Astrocyte of the hippocampus (primary cell): Measurements from ENCODE around the gene QDPR.
A peak's percentile ranks its signal among the peaks of the same experiment; 100 is the strongest.

ENCODE experiments used
- DNase-seq: peaks from one replicate; pipeline ENCODE4 v3.0.0; 2011; ENCODE audit warnings: low read depth, low spot score

QDPR gene

DNA sequence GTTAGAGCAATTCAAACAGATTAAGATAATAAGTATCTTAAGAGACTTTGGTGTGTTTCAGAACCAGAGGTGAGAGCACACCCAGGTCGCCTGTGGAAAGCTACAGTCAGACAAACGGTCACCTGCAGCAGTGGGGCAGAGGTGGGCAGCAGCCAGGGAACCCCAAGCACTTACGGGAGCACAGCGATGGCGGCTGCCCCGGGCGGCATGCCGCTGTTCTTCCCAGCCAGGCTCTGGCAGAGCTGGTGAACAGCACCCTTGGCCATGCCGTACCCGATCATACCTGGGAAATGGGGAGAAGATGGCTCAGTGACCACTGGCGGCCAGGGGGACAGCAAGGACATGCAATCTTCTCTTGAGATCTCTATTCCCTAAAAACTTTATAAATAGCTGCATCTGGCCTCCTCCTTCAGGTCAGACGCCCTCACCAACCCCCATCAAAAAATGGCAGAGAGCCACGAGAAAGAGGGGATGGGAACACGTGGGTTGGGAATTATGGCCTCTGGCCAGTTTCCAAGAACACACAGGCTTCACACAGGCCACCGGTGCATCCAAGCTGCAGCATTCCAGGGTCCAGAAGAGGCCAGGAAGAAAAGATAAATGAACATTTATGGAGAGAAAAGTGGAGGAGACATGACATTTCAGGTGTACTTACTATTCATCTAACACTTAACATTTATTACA, 19.7 kb downstream of the QDPR start:
- DNase-seq, result peak; percentile 33

DNA sequence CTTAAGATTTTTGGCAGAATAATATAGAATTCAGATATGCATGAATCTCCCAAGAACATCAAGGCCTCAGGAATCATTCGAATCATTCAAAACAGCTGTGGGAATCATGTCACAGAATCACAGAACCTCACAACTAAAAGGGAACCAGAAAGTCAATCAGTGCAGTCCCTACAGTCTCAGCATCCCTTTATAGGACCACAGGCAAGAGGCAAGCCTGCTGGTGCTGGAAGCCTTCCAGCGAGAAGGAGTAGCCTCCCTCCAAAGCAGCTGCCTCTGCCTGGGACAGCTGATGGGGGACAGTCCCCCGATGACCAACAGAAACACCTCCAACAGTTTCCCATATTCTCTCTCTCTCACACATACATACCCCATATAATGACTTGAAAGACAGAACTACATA, 20.7 kb downstream of the QDPR start:
- DNase-seq, result no peak

DNA sequence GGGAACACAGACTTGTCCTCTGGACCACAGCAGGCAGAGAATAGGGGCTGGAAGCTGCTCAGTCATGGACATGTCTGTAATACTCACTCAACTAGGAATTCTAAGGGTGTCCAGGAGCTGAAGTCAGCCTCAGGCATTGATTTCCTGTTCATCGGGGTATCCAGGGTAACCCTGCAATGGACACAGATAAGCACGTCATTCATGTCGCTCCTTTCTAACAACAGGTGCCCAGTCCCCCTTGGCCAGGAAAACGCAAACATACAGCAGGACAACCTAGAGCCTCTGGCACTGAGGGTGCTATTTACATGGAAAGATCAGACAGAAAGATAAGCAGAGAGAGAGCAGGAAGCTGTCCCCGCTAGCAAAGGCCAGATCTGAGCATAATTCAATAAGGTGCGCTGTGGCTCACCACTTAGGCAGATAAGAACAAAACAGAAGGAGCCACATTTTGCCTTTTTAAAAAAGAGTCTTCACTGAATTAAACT, 21.3 kb downstream of the QDPR start:
- DNase-seq, result no peak

DNA sequence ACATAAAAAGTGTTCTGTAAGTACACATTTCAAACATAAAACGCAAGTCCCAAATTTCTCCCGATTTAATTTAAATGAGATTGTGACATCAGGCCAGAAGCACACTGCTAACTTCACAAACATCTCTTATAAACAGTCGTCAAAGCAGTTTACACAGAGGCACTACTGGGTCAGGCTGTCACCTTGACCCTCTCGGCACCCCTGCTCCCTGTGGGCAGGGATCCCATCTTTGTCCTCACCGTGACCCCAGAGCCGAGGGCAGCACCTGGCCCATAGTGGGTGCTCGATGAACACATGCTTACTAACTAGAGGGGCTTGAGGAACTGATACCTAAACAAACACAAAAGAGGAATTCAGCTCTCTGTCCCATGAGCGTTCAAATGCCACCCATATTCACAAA, 22.2 kb downstream of the QDPR start:
- DNase-seq, result no peak

DNA sequence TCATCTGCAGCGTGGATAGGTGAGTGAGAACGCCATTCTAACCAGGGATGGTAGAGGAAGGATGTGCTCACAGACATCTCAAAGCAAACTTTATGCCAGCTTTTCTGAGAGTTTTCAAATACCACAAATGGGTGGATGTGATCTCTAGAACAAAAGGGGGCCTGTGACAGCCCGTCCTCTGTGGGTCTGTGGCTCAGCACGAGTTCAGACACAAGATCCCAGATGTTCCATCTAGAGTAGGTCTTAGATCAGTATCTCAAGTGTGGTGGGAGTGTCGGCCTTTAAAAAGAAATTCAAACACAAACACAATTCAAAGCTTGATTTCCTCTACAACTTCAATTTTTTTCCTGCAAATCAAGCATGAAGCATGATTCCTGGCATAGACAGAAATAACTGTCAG, 22.8 kb downstream of the QDPR start:
- no peak for DNase-seq

DNA sequence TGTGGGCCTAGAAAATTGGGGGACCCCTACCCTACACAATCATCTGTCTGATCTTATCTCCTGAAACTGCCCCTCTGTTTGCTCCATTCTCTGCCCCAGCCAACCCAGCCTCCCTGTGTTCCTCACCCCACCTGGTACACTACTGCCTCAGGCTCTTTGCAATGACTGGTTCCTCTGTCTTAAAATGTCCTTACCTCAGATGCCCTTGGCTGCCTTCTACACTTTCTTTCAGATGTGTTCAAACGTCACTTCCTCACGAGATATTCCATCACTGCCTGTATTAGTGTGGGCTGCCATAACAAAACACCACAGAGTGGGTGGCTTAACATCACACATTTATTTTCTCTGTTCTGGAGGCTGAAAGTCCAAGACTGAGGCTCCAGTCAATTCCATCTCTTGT, 29.2 kb downstream of the QDPR start:
- DNase-seq, result no peak

DNA sequence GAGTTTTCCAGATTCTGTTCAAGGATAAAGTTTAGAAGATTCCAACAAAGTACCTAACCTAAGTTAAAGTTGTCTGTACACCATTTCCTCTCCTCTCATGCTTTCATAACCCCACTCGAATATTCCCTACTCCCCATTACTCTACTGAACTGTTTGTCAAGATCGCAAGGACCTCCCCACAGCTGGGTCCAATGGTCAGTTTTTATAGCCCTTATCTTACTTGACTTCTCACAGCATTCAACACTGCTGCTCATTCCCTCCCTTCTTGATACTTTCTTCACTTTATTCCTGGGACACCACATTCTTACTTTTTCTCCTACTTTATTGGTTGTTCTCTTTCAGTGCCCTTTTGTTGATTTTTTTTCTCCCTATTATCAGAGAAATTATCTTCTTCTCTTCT, 30.9 kb downstream of the QDPR start:
- no peak for DNase-seq

DNA sequence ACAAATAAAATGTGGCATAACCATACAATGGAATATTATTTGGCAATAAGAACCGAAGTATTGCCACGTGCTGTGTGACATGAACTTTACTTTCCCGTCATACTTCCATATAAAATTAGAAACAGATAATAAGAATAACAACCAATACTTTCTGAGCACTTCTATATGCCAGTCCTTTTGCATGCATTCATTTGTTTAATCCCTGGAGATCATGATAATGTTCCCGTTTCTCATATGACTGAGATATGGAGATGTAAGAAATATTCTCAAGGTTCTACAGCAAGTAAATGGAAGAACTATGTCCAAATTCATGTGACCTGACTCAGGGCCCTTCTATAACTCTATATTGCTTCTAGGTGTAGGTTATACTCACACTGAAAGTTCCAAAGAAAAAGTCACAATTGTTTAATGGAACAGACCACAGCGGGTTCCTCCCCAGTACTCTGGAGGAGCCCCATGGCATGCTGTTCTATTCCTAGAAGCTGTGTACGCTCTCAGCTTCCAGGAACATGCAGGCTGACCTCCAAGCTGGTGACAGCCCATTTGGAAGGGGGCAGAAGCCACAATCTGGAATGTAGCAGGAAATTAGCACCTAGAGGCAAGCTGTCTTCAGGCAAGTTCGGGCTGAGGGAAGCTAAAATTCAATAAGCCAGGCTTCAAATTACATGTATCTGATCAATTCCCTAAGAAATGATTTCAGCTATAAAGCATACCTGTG, 31.5 kb downstream of the QDPR start:
- no peak for DNase-seq

DNA sequence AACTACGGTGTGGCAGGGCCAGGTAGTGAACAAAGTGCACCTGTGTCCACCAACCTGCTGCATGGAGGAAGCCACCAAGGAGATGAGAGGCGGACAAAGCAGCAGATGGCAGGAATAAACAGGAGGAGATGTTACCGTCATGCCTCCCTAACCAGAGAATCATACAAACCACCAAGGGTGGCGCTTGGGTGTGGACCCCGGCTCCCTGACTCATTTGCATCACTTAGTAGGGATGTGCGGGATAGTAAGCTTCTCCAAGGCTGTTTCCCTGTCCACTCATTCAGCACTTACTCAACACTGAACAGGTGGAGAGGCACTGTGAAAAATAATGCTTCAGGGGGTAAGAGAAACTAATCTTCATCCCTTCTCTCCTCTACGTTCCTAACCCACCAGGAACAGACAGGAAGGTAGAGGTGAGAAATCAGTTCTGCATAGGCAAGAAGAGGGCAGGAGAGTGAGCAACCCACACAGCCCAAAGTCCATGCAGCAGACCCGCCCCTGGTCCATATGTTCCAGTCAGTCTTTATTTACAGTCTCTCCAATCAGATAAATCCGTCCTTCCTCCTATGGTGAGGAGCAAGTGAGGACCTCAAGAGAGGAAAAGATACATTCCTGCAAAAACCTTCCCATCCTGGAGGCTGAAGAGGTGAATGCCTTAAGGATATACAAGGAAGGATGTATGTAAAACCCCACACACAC, 34.0 kb downstream of the QDPR start:
- no peak for DNase-seq

DNA sequence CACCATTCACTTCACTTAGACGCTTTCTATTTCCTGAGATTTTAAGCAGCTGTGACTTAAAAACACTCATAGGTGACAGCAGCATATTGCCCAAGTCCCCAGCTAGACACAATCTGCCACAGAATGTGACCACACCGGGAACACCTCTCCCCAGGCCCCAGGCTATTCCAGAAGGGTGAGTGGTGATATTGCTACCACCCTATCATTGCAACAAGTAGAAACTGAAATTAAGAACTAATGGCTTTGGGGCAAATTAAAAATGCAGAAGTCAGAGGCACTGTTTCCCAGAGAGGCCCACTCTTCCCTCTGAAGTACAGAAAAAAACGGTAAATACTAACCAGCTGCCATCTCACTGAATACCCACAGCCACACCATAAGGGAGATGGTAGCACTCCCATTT, 35.0 kb downstream of the QDPR start:
- no peak for DNase-seq

DNA sequence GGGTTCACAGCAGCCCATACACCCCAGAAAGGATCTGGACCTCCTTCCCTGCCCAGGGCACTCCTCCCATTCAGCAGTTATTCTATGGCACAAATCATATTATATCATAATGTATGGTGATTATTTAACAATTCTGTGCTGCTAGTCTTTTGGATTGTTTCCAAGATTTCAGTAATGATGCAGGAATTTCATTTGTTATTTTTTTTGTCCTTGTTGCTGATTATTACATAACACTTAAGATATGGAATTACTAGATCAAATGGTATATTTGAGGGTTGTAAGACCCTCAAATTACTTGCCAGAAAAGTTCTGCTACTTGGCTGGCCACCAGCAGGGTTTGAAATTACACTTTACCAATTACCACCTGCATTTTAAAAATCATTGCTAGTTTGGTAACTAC, 36.4 kb downstream of the QDPR start:
- no peak for DNase-seq

DNA sequence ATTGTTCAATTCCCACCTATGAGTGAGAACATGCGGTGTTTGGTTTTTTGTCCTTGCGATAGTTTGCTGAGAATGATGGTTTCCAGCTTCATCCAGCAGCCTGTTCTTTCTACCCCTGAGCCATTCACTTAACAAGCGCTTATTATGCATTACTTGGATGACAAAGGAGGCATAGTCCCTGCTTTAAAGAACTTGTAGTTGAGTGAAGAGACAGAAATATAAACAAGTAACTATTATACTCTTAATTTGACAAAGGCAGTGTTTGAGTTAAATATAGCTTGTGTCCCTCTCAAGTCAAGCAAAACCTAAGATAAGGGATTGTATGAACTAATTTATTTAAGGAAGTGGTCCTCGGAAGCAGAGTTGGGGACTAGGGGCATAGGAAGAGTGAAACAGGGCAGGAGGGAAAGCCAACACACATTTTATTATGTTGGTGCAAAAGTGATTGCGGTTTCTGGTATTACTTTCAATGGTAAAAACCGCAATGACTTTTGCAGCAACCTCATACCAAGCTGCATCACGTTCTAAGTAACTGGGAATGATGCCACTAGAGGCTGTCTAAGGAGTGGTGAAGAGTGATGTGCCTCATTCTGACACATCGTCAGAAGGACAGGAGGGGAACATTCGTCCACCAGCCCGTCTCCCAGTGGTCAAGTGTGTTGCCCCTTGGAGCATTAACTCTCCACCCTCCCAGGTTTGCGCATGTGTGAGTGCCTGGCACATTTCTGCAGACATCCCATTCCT, 41.8 kb downstream of the QDPR start:
- DNase-seq, result no peak

DNA sequence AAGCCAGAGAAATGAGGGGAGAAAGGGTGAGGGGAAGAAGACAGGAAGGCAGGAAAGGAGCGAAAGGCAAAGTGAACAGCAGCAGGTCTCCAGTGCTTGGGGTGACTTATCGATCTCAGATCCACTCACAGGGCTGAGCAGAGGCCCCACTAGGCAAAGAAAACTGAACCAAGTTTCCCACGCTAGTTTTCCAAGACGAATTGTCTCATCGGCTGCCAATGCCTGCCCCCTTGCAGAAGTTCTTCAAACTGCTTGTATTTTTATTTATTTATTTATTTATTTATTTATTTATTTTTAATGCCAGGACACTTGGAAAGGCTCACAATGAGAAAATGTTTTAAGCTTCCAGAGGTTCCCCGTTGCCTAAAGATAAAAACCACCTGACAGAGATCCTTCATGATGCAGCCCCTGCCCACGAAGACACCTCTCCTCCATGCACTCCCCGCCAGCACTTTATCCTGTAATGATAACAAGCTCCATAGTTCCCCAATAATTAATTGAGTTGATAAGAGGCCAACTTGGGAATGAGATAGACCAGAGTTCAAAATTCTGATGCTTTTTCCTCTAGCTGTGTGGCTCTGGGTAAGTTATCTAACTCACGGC, 43.2 kb downstream of the QDPR start:
- DNase-seq, result peak; percentile 56

DNA sequence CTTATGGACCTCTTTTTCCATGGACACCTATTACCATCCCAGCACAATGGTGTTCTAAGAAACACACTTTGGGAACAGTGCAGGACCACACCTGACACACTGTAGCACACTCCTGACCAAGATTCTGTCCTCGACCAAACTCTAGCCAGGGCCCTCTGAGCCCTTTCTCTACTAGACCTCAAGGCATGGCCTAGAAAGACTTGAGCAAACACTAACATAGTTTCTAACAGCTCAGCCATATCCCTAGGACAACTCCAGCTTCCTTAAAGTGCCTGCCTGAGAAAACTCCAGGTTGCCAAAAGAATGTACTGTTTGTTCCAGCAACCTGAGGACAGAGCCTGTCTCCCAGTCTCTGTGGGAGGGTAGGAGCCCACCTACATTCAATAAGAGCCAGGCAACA, 48.3 kb downstream of the QDPR start:
- DNase-seq, result no peak

DNA sequence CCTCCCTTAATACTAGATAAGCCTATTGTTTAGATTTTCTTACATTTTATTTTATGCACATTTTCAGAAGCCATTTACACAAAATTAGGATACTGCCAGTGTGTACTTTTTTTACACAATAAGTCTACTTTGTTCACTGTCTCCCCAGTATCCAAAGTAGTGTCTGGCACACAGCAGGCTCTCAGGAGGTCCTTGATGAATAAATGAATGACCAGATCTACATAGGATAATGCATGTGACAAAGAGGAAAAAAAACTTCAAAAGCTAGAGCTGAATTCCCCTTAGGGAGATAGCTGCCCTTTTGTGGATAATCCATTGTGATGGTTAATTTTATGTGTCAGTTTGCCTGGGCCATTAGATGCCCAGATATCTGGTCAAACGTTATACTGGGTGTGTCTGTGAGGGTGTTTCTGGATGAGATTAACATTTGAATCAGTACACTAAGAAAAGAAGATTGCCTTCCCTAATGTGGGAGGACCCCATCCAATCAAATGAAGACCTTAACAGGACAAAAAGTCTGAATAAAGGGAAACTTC, 61.6 kb downstream of the QDPR start:
- DNase-seq, result no peak

DNA sequence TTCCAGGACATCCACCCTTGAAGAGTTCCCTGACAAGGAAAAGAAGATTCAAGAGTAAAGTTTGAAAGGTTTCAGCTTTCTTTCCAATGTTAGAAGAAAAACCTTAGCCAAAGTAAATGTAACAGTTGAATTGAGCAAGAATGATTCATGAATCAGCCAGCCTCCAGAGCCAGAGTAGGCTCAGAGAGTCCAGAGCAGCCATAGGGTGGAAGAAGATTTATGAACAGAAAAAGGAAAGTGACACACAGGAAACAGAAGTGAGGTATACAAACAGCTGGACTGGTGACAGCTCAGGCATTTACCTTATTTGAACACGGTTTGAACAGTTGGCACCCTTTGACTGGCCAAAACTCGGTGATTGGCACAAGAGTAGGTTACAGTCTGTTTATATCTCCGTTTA, 63.2 kb downstream of the QDPR start:
- DNase-seq, result peak; percentile 57

DNA sequence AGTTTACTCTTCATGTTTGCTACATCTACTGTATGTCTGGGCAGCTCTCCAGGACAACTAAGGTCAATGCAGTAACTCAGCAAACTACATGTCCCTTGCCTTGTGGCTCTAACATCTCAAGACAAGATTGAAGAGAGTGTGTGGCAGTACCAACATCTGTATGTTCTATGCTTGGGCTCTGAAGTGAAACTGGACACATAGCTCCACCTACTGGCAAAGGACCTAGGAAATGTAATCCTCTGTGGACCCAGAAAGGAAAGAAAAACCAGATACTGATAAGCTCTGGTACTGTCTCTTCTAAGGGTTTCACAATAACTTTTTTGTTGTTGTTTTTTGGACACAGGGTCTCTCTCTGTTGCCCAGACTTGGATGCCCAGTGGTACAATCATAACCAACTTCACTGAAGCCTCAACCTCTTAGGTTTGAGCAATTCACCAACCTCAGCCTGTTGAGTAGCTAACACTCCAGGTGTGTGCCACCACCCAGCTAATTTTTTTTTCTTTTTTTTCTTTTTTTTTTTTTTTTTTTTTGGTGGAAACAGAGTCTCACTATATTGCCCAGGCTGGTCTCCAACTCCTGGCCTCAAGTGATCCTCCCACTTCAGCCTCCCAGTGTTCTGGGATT, 64.1 kb downstream of the QDPR start:
- DNase-seq, result peak; percentile 84

DNA sequence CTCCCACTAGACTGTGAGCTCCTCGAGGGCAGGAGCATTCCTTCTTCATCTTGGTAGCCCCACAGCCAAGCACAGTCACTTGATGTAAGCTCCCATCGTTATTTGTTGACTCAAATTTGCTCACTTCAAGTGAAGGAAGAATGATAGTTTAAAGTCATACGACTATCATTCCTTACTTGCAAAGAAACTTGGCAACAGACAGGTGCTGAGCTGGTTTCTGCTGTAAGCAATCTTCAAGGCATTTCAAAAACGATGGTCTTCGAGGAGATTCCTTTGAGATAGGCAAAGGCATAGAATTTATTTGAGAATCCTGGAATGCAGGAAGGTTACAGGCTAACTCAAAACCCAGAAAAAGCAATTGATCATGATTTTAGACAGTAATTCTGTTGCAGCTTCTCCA, 64.8 kb downstream of the QDPR start:
- DNase-seq, result peak; percentile 33

DNA sequence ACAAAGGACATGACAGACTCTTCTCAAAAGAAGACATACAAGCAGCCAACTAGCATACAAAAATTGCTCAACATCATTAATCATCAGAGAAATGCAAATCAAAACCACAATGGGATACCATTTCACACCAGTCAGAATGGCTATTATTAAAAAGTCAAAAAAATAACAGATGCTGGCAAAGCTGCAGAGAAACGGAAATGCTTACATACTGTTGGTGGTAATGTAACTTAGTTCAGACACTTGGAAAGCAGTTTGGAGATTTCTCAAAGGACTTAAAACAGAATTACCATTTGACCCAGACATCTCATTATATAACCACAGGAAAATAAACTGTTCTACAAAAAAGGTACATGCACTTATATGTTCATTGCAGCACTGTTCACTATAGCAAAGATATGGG, 69.4 kb downstream of the QDPR start:
- DNase-seq, result peak; percentile 32

DNA sequence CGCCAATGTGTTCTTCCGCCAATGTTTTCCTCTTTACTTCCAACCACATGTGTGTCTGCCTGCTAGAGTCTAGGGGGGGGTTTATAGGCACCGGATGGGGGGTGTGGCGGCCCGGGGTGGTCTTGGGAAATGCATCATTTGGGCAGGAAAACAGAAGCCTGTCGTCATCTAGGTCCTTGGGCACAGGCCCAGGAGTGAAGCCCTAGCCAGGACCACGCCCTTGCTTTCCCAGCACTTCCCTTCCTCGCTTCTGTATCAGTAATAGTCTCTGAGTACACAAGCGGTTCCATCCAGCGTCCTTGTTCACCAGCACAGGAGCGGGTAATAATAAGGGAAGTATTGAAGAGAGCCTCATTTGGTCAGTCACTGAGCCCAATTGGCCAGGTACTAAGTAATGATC, 74.5 kb downstream of the QDPR start:
- DNase-seq, result no peak

DNA sequence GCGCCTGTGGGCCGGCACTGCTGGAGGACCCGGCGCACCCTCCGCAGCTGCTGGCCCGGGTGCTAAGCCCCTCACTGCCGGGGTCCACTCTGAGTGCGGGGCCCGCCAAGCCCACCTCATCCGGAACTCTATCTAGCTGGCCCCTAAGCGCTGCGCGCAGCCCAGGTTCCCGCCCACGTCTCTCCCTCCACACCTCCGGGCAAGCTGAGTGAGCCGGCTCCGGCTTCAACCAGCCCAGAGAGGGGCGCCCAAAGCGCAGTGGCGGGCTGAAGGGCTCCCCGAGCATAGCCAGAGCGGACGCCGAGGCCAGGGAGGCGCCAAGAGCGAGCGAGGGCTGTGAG, 75.2 kb downstream of the QDPR start:
- DNase-seq, result no peak
